ENCODE results near the gene CCDC12. TPM values are rescaled to one million over a fixed set of nuclear protein-coding genes. Genes with fewer than 3 reads are reported as not detected.

The CCDC12 gene
- total RNA-seq, 1 experiment from 2014 or later, result 44.2 TPM

DNA sequence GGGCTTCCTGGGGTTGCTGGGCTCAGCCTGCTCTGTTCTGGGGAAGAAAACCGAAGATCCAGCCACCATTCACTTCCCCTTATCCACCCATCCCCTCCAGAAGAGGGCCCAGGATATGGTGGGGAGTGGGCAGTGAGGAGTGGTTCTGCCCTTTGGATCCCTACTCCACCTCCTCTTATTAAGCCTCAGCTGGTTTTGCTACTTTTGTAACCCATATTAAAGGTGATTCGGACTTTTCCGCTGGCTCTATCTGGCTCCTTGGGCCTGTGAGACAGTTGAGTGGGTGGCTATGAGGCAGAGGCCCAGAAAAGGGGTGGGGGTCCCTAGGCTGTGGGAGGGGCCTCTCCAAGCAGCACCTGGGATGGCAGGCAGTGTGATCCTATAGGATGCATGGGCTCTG lies 36.7 kb upstream of the CCDC12 start:
- CTCF ChIA-PET, result no interaction called here
- peaks cover 5% of the 10 kb centered on the region; the same call in 1 of the 2 replicates for H3K4me1 ChIP-seq (ENCODE audit: insufficient read depth, low read length)
- H3K9me3 ChIP-seq (ENCODE audit: low read length), result no peaks in the 10 kb centered on the region
- ATAC-seq (no peak), DNase-seq (no peak)
- no peaks in the 10 kb centered on the region for H3K27me3 ChIP-seq (ENCODE audit: low read length)
- no TSS peak for BruUV-seq (replicated peaks)
- H3K27ac ChIP-seq (ENCODE audit: low read length), result no peak overlapping the region
- H3K9ac ChIP-seq (ENCODE audit: low read length), result no peak overlapping the region
- intact Hi-C loops (cut with micrococcal nuclease), result no loop called here
- no peak for TF ChIP-seq CTCF (conservative IDR thresholded peaks at IDR 0.05; ENCODE audit: low read depth, low read length)
- no peak for TF ChIP-seq EZH2 (IDR thresholded peaks at IDR 0.05; ENCODE audit: low read length, unreplicated experiment)
- TF ChIP-seq EZH2phosphoT487 (IDR thresholded peaks at IDR 0.05; ENCODE audit: borderline replicate concordance, low read length), result no peak
- H3K36me3 ChIP-seq (ENCODE audit: low read depth, low read length), result peaks cover 5% of the 10 kb centered on the region; the same call in 1 of the 2 replicates
- H2AFZ ChIP-seq (ENCODE audit: low read length), result no peak overlapping the region
- no peaks in the 10 kb centered on the region for H3F3A ChIP-seq (ENCODE audit: low read length, unreplicated experiment)
- H3K4me2 ChIP-seq (ENCODE audit: low read length), result no peak overlapping the region
- H3K4me3 ChIP-seq (ENCODE audit: low read length), result no peak overlapping the region
- H4K20me1 ChIP-seq (ENCODE audit: low read length), result no peaks in the 10 kb centered on the region
- H3K79me2 ChIP-seq (ENCODE audit: low read length), result no peaks in the 10 kb centered on the region
- POLR2A ChIA-PET (ENCODE audit: unreplicated experiment), result no interaction called here
- no peaks in the 10 kb centered on the region for H3K9me2 ChIP-seq (replicated peaks; ENCODE audit: low read length)

GRCh38 chr3:47012342-47013230 lies 36.0 kb upstream of the CCDC12 start:
- Histone ChIP-seq H3K9ac (ENCODE audit: low read length) (no peak overlapping the region), H3K9me2 (replicated peaks; ENCODE audit: low read length) (no peaks in the 10 kb centered on the region), H3K79me2 (ENCODE audit: low read length) (no peaks in the 10 kb centered on the region), H3K27me3 (ENCODE audit: low read length) (no peaks in the 10 kb centered on the region), H3K27ac (ENCODE audit: low read length) (no peak overlapping the region), H2AFZ (ENCODE audit: low read length) (no peak overlapping the region), H3K36me3 (ENCODE audit: low read depth, low read length) (peaks cover 3% of the 10 kb centered on the region; the same call in 1 of the 2 replicates), H3F3A (ENCODE audit: low read length, unreplicated experiment) (no peaks in the 10 kb centered on the region), H3K4me2 (ENCODE audit: low read length) (no peak overlapping the region), H3K4me1 (ENCODE audit: insufficient read depth, low read length) (peaks cover 5% of the 10 kb centered on the region; the same call in 1 of the 2 replicates), H4K20me1 (ENCODE audit: low read length) (no peaks in the 10 kb centered on the region), H3K4me3 (ENCODE audit: low read length) (no peak overlapping the region), H3K9me3 (ENCODE audit: low read length) (no peaks in the 10 kb centered on the region)
- intact Hi-C loops (cut with micrococcal nuclease), result no loop called here
- BruUV-seq (replicated peaks), result no TSS peak
- CTCF ChIA-PET, result no interaction called here
- DNase-seq (no peak), ATAC-seq (no peak)
- POLR2A ChIA-PET (ENCODE audit: unreplicated experiment), result no interaction called here
- TF ChIP-seq EZH2phosphoT487 (IDR thresholded peaks at IDR 0.05; ENCODE audit: borderline replicate concordance, low read length), result no peak
- TF ChIP-seq EZH2 (IDR thresholded peaks at IDR 0.05; ENCODE audit: low read length, unreplicated experiment), result no peak
- TF ChIP-seq CTCF (conservative IDR thresholded peaks at IDR 0.05; ENCODE audit: low read depth, low read length), result no peak

DNA sequence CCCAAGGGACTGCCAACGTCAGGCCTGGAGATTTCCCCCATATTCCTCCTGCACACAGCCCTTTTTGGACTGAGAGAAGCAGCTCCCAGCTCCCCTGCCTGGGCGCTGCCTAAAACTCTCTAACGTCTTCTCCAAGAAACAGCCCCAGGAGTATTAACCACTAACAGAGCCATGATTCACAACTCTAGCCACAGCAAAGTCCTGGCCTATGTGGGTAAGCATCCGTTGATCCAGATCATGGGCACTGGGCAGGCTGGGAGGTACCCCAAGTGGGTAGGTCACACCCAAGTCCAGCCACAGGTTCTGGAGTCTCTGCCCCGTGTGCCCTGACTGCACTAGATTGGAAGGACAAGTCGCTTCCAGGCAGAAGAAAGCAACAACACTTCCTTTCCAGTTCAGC lies 34.8 kb upstream of the CCDC12 start:
- H3K27me3 ChIP-seq (ENCODE audit: low read length), result no peaks in the 10 kb centered on the region
- CTCF ChIA-PET, result no interaction called here
- no TSS peak for BruUV-seq (replicated peaks)
- no peak overlapping the region for H3K9ac ChIP-seq (ENCODE audit: low read length)
- H3K4me1 ChIP-seq (ENCODE audit: insufficient read depth, low read length), result no peaks in the 10 kb centered on the region
- no peaks in the 10 kb centered on the region for H3K36me3 ChIP-seq (ENCODE audit: low read depth, low read length)
- H3K9me2 ChIP-seq (replicated peaks; ENCODE audit: low read length), result no peaks in the 10 kb centered on the region
- no peaks in the 10 kb centered on the region for H4K20me1 ChIP-seq (ENCODE audit: low read length)
- H3K79me2 ChIP-seq (ENCODE audit: low read length), result no peaks in the 10 kb centered on the region
- no peaks in the 10 kb centered on the region for H3K9me3 ChIP-seq (ENCODE audit: low read length)
- intact Hi-C loops (cut with micrococcal nuclease), result no loop called here
- POLR2A ChIA-PET (ENCODE audit: unreplicated experiment), result no interaction called here
- no peak overlapping the region for H3K4me2 ChIP-seq (ENCODE audit: low read length)
- TF ChIP-seq EZH2phosphoT487 (IDR thresholded peaks at IDR 0.05; ENCODE audit: borderline replicate concordance, low read length) (no peak), EZH2 (IDR thresholded peaks at IDR 0.05; ENCODE audit: low read length, unreplicated experiment) (no peak), CTCF (conservative IDR thresholded peaks at IDR 0.05; ENCODE audit: low read depth, low read length) (no peak)
- no peak overlapping the region for H3K4me3 ChIP-seq (ENCODE audit: low read length)
- no peaks in the 10 kb centered on the region for H3F3A ChIP-seq (ENCODE audit: low read length, unreplicated experiment)
- H3K27ac ChIP-seq (ENCODE audit: low read length), result no peak overlapping the region
- ATAC-seq (no peak), DNase-seq (no peak)
- no peak overlapping the region for H2AFZ ChIP-seq (ENCODE audit: low read length)
